Liver (tissue), 9 donors: ENCODE measurements around the gene NKAIN2. TPM values are rescaled to one million over a fixed set of nuclear protein-coding genes. Genes with fewer than 3 reads are reported as not detected.

Experiments used
- DNase-seq: peaks from one replicate; pipeline ENCODE4 v3.0.0-alpha.2; 2017; ENCODE audit warnings: low spot score
- H3K27ac ChIP-seq, 2 donors: one replicate each; pipeline ENCODE4 v1.7.0; 2013; ENCODE audit warnings: inconsistent platforms in 2 of 2, low read length in 2 of 2, control low read depth in 1 of 2, low read depth in 1 of 2, mild to moderate bottlenecking in 1 of 2
- H3K27me3 ChIP-seq, 4 donors: one replicate each; pipeline versions ENCODE4 v1.6.1 to v1.7.0; 2013; ENCODE audit warnings: low read length in 3 of 4, inconsistent platforms in 1 of 4, mild to moderate bottlenecking in 1 of 4, moderate library complexity in 1 of 4; ENCODE audit not compliant: control insufficient read depth in 4 of 4, insufficient read depth in 4 of 4
- H3K36me3 ChIP-seq, 4 donors: one replicate each; pipeline versions ENCODE4 v1.6.1 to v1.7.0; 2013; ENCODE audit warnings: low read length in 3 of 4, mild to moderate bottlenecking in 3 of 4, low read depth in 1 of 4, moderate library complexity in 1 of 4; ENCODE audit not compliant: control insufficient read depth in 4 of 4, insufficient read depth in 3 of 4
- H3K4me1 ChIP-seq, 4 donors: one replicate each; pipeline versions ENCODE4 v1.6.1 to v1.7.0; 2013; ENCODE audit warnings: low read length in 3 of 4, mild to moderate bottlenecking in 3 of 4, moderate library complexity in 1 of 4; ENCODE audit not compliant: control insufficient read depth in 4 of 4, insufficient read depth in 4 of 4
- H3K4me3 ChIP-seq, 3 donors: one replicate each; pipeline versions ENCODE4 v1.6.1 to v1.7.0; 2013; ENCODE audit warnings: low read length in 3 of 3, control low read depth in 1 of 3, low read depth in 1 of 3, mild to moderate bottlenecking in 1 of 3
- H3K9ac ChIP-seq, 2 donors: one replicate each; pipeline ENCODE4 v1.7.0; 2013; ENCODE audit warnings: low read length in 2 of 2, mild to moderate bottlenecking in 2 of 2, moderate library complexity in 2 of 2, control low read depth in 1 of 2, low read depth in 1 of 2
- H3K9me3 ChIP-seq, 4 donors: one replicate each; pipeline versions ENCODE4 v1.6.1 to v1.7.0; 2013; ENCODE audit warnings: low read length in 3 of 4; ENCODE audit not compliant: control insufficient read depth in 4 of 4
- ATF3 ChIP-seq: IDR thresholded peaks from 2 replicates; pipeline ENCODE4 v1.6.1; 2016; ENCODE audit warnings: antibody characterized with exemption
- EGR1 ChIP-seq, 2 donors: IDR thresholded peaks; 2 replicates each; pipeline ENCODE4 v1.6.1; 2016 to 2018; ENCODE audit warnings: antibody characterized with exemption in 2 of 2, low read depth in 2 of 2
- FOXA1 ChIP-seq: IDR thresholded peaks from 2 replicates; pipeline ENCODE4 v1.6.1; 2016; ENCODE audit warnings: antibody characterized with exemption
- FOXA2 ChIP-seq: IDR thresholded peaks from 2 replicates; pipeline ENCODE4 v1.6.1; 2016; ENCODE audit warnings: antibody characterized with exemption
- HNF4A ChIP-seq, 2 donors: conservative IDR thresholded peaks; 2 replicates each; pipeline ENCODE4 v1.6.1; 2016; ENCODE audit warnings: antibody characterized with exemption in 2 of 2, mild to moderate bottlenecking in 2 of 2
- JUND ChIP-seq, 2 donors: IDR thresholded peaks; 2 replicates each; pipeline ENCODE4 v1.6.1; 2016; ENCODE audit warnings: antibody characterized with exemption in 2 of 2
- NR2F2 ChIP-seq: IDR thresholded peaks from 2 replicates; pipeline ENCODE4 v1.6.1; 2016; ENCODE audit warnings: antibody characterized with exemption
- RAD21 ChIP-seq, 2 donors: IDR thresholded peaks; 2 replicates each; pipeline ENCODE4 v1.6.1; 2016; ENCODE audit warnings: antibody characterized with exemption in 2 of 2, mild to moderate bottlenecking in 2 of 2
- YY1 ChIP-seq: IDR thresholded peaks from 2 replicates; pipeline ENCODE4 v1.6.1; 2016; ENCODE audit warnings: antibody characterized with exemption, mild to moderate bottlenecking
- ZBTB33 ChIP-seq: IDR thresholded peaks from 2 replicates; pipeline ENCODE4 v1.6.1; 2016; ENCODE audit warnings: antibody characterized with exemption
- WGBS: extraction: QIAGEN DNeasy Blood & Tissue Kit; methylation state at CpG from one replicate; pipeline ENCODE4 v1.1.7; 2013; 5-methylcytosine and 5-hydroxymethylcytosine counted together
- polyA plus RNA-seq, 2 donors: library from polyadenylated mRNA; stranded (reverse) in 1 of 2; unstranded in 1 of 2; fragments of 200-250 nt in 1 of 2; fragments of >200 nt in 1 of 2; fragmentation: Nextera tagmentation in 1 of 2; extraction: Ambion mirVana in 1 of 2; gene quantifications; one replicate each; pipeline versions ENCODE4 v1.2.1 to v1.2.3, GENCODE V29; 2013 to 2015
- total RNA-seq, 2 donors: library from RNA; depleted of rRNA; stranded (reverse); fragments of >200 nt; gene quantifications; one replicate each; pipeline ENCODE4 v1.2.3, GENCODE V29; 2014
- donor health status: healthy.
- donor health status: healthy.
- donor health status: healthy.
- donor health status: healthy.
- donor health status: healthy.

NKAIN2 gene
- total and polyA plus RNA-seq, 4 donors = 0.05 to 0.14 TPM; not detected in 2

DNA sequence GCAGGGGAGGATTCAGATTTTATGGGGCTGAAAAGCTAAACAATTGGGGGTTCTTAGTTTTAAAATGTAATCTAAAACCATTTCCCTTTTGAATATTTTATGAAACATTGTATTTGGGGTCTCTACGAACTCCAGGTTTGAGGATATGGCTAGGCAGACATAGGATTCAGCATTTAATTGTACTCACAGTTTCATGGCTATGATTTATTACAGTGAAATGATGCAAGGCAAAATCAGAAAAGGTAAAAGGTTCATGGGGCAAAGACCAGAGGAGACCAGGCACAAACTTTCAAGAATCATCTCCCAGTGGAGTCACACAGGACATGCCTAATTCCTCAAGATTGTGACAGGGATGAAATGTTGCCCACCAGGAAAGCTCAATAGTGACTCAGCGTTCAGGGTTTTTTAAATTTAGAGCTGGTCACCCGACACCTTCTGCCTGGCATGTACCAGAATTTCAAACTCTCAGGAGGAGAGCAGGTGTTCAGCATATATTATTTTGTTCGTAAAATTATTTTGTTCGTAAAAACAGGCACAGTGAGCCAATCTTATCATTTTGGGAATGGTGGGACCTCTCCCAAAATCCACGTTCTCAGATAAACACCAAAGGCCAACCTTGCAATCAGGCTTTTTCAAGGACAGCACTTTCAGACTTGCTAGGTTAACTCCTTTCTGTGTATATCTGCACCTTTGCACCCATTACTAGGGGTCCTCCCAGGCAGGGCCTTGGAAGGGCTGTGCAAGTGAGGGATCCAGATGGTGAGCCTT is 270.3 kb downstream of the NKAIN2 start:
- WGBS = 68% methylated on average over 6 of the region's 6 CpGs

GRCh38 chr6:124074606-124075005 is 270.9 kb downstream of the NKAIN2 start:
- Histone ChIP-seq H3K9me3 (no peaks in the 10 kb centered on the region), H3K4me1 (no peaks in the 10 kb centered on the region), H3K36me3 (no peaks in the 10 kb centered on the region), H3K27me3 (peaks cover 0 to 2% (median 1%) of the 10 kb centered on the region in 4 donors), H3K4me3 (no peak overlapping the region), H3K9ac (no peak overlapping the region), H3K27ac (no peak overlapping the region)
- 84% methylated on average over 5 of the region's 5 CpGs for WGBS
- no peak for DNase-seq
- TF ChIP-seq EGR1 (IDR thresholded peaks at IDR 0.05; ENCODE audit: low read depth in 2 of 2) = no peak
- no peak for TF ChIP-seq ZBTB33
- no peak for TF ChIP-seq FOXA2

More for the DNA sequence above, 270.3 kb downstream of the NKAIN2 start:
- H3K36me3 ChIP-seq = no peaks in the 10 kb centered on the region
- no peak overlapping the region for H3K4me3 ChIP-seq
- TF ChIP-seq JUND (IDR thresholded peaks at IDR 0.05) (no peak), NR2F2 (no peak), ZBTB33 (no peak), HNF4A (conservative IDR thresholded peaks at IDR 0.05) (no peak), ATF3 (no peak), RAD21 (IDR thresholded peaks at IDR 0.05) (no peak), FOXA2 (no peak), YY1 (no peak)
- DNase-seq = no peak
- no peak overlapping the region for H3K9ac ChIP-seq
- no peaks in the 10 kb centered on the region for H3K9me3 ChIP-seq
- H3K4me1 ChIP-seq = no peaks in the 10 kb centered on the region
- H3K27me3 ChIP-seq = peaks cover 0 to 3% (median 1%) of the 10 kb centered on the region in 4 donors
- H3K27ac ChIP-seq = no peak overlapping the region

- no peak for TF ChIP-seq RAD21 (IDR thresholded peaks at IDR 0.05)
- TF ChIP-seq FOXA1 = no peak
- TF ChIP-seq NR2F2 = no peak
- TF ChIP-seq EGR1 (IDR thresholded peaks at IDR 0.05; ENCODE audit: low read depth in 2 of 2) = no peak
- TF ChIP-seq YY1 = no peak
- no peak for TF ChIP-seq ZBTB33
- DNase-seq = no peak
- Histone ChIP-seq H3K9me3 (no peaks in the 10 kb centered on the region), H3K36me3 (no peaks in the 10 kb centered on the region), H3K27ac (no peak overlapping the region), H3K9ac (no peak overlapping the region), H3K27me3 (peaks cover 0 to 2% (median 0%) of the 10 kb centered on the region in 4 donors), H3K4me1 (no peaks in the 10 kb centered on the region), H3K4me3 (no peak overlapping the region)
- 42% methylated on average over 5 of the region's 5 CpGs for WGBS
Observed at GRCh38 chr6:124076336-124077048, 272.8 kb downstream of the NKAIN2 start.
